Activated T-cell treated with anti-CD3 and anti-CD28 coated beads, Interleukin-2, amount 50 U/mL, for 1 hour (primary cell): ENCODE data around the gene PLG.
"Not testable (repeated sequence)": the region's sequence is repeated elsewhere in the genome, so short reads cannot be mapped to it uniquely, and the experiment has no call there.

Source experiments
- DNase-seq: peaks from one replicate; pipeline ENCODE4 v3.0.0-alpha.2; 2020

The PLG gene

DNA sequence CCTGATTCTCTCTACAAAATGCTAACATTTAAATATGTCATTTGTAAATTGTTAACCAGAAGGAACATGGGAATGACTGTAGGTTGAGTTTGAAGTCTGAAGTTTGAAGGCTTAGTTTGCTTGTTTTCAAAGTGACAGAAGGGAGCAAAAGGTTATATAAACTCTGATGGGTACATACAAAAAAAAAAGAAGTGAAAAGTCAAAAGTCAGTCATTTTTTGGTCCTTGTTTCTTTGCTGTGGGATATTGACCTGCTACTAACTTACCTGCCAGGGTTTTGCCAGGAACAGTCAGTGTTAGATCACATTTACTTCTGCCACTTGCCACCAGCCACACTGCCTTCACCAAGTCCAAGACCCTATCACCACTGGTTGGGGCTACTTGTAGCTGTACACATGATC lies 6.9 kb downstream of the PLG start:
- DNase-seq, result not testable (repeated sequence)

DNA sequence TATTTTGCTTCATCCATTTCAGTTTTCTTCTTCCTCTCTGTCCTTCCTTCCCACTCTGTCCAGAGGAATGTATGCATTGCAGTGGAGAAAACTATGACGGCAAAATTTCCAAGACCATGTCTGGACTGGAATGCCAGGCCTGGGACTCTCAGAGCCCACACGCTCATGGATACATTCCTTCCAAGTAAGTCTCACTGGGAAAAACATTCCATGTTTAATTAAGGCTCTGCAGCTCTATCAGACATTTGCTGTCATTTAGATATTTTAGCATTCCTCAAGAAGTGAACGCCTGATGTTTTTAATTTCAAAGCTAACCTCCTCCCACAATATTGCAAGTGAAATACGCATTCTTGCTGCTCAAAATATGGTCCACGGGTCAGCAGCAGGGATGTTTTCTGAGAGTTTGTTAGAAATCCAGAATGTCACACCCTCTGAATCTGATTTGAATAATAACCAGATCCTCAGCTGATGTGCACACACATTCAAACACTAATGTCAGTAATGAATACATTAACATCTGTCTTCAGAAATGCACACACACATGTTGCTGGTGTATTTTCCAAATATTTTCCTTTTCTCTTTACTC lies 12.8 kb downstream of the PLG start:
- no peak for DNase-seq

DNA sequence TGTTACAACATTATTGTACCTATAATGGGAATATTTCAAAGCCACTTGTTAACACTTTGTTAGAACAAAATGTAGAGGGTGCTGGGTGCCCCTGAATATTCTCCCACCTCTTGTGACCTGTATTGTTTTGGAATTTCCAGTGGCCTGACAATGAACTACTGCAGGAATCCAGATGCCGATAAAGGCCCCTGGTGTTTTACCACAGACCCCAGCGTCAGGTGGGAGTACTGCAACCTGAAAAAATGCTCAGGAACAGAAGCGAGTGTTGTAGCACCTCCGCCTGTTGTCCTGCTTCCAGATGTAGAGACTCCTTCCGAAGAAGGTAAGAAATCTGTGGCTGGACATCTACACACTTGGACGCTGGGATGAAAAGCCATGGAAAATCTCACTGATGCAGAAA lies 28.9 kb downstream of the PLG start:
- no peak for DNase-seq

DNA sequence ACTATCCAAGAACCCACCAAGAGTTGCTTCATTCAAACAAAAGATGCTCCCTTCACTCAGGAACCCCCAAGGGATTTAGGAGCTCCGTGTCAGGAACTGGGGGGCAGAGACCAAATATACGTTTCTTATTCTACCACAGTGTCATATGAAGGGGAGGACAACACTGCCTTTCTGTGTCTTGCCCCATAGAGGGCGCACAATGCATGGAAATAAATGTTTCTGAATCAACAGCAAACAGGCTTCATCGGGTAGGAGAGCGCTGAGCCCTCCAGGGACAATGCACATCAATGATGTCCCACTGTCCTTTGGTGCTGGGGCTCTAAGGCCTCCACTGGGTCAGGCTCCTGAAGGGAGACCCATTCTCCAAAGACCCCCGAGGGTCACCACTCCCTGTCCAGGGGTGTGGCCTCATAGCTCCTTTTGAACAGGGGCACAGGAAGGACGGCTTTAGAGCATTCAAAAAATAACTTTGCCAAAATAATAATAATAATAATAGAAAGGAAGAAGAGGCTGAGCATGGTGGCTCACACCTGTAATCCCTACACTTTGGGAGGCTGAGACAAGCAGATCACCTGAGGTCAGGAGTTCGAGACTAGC lies 31.1 kb downstream of the PLG start:
- no peak for DNase-seq

DNA sequence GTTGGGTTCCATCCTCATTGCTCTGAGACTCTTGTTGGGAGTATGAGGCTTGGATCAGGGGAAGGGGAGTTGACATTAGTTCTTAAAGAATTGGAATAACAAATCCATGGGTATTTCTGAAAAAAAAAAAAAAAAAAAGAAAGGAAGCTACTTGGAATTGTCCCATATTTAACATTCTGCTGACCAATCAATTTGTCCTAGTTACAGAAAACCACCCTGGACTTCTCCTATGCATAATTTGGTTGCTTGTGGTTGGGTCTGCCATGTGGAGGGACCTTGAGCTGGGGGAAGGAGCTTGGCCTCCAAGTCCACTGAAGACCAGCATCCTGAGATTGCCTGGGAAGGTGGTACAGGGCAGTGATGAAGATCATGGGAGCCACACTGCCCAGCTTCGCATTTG lies 32.6 kb downstream of the PLG start:
- no peak for DNase-seq

DNA sequence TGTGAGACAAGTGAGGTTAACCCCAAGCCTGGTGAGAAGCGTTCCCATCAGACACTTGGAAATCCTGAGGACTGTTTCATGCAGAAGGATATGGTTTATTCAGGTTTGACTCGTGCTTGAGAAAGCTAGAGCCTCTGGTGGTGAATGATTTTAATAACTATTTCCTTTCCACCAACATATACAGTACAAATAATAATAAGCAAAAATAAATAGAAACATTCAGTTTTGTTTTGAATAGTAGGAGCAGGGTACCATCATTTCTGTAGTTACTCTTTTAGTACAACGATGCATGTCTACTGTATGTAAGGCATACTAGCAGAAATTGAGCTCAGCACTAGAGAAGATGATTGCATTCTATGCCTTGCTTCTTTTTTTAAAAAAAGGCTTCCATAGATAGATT lies 33.5 kb downstream of the PLG start:
- DNase-seq, result no peak

DNA sequence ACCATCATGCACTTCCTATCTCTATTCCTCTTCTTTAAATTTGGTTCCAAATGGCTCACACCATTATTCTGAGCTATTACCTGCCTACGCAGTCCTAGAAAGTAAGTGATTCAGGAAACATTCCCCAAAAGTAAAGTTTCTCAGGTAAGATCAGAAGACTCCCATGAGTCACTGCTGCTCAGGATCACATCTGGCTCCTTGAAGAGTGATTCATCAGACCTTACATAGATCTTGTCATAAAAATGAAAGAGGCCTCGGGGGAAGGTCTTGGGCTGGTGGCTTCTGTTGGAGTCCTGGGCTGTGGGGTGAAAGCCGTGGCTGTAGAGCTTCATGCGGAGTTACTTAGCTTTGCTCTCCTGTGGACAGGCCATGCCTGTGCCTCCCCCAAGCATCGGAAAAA lies 35.9 kb downstream of the PLG start:
- no peak for DNase-seq

DNA sequence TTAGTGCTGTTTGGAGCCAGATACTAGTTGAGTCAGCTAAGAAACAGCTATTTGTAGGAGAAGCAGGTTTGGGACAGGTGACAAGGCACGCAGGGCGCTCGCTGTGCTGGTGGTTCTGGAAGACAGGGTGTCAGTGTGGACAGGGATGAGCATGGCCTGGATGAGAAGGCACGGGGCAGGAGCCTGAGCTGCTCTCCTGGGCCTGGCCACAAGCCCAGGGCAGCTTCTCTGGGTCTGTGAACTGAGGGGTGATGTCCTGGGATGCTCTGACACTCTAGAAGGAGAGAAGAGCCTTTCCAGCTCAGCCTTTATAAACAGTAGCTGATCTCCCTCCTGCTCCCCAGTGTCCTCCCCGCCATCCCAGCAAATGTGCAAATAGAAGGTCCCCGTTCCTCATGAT lies 37.9 kb downstream of the PLG start:
- DNase-seq, result no peak

DNA sequence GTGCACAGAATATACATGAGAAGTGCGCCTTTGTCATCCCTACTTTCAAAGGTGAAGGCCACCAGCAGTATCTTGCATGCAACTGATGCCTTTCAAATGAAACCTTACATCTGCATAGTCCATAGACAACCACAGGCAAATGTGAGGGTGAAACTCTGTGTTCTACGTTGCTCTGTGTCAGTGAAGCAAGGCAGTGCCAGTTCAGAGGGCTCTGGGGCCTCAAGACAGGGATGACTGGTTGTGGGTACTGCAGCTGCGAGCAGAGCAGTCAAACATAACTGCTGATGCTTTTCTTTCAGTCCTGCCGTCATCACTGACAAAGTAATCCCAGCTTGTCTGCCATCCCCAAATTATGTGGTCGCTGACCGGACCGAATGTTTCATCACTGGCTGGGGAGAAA lies 39.0 kb downstream of the PLG start:
- DNase-seq, result not testable (repeated sequence)

DNA sequence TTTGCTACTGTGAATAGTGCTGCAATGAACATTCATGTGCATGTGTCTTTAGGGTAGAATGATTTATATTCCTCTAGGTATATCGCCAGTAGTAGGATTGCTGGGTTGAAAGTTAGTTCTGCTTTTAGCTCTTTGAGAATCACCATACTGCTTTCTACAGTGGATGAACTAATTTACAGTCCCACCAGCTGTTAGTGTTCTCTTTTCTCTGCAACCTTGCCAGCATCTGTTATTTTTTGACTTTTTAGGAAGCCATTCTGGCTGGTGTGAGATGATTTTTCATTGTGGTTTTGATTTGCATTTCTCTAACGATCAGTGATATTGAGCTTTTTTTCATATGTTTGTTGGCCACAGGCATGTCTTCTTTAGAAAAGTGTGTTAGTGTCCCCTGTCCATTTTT lies 40.0 kb downstream of the PLG start:
- DNase-seq, result no peak

DNA sequence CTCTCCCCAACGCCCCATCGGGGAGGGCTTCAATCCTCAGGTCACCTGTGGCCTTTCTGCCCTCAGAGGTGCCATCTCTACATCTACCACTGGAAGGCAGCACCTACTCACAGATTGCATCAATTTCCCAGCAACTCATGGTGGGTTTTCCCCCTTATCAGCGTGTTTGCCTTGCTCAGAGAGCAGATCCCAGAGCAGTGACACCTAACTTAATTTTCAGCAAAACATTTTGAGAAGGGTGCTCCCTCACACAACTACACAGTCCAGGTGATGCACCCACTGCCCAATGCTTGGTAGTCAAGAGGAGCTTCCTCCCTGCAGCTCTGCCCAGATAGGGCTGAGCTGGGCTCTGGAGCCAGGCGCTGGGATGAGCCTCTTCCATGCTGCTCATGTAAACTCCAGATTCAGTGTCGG lies 48.2 kb downstream of the PLG start:
- DNase-seq, result no peak

DNA sequence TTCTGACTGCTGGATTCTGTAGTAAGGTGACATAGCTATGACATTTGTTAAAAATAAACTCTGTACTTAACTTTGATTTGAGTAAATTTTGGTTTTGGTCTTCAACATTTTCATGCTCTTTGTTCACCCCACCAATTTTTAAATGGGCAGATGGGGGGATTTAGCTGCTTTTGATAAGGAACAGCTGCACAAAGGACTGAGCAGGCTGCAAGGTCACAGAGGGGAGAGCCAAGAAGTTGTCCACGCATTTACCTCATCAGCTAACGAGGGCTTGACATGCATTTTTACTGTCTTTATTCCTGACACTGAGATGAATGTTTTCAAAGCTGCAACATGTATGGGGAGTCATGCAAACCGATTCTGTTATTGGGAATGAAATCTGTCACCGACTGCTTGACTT lies 51.2 kb downstream of the PLG start:
- not testable (repeated sequence) for DNase-seq

DNA sequence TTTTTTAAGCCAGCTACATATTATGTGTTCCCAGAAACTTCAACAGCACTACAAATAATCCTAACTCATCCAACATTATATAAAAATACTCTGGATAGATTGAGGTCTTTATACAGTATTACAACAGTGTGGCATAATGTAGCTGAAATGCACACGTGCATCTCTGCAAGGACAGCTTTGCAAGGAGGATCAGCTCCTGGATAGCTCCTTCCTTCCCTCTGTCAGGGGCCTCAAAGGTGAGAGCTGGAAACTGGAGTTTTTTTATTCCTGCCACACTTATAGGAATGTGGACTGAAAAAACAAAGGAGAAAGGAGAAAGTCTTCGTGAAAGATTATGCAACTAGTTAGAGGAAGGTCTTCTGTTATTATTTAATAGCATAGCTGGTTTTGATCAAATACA lies 53.1 kb downstream of the PLG start:
- no peak for DNase-seq

DNA sequence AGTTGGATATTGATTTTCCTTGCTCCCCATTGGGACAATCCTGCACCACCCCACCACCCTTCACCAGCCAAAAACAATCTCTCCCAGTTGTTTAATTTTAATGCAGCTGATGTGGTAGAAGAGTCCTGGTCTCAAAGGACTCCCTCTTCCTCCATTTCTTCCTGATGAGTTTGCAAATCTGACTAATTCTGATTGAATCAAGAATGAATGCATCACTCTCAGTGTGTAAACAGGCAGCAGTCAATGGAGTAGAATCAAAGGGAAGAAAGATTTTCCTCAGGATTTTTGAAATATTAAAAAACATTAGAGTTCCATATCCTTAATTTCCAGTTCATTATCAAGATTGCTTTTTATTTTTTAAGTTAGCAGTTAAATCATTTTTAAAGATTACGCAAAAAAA lies 54.0 kb downstream of the PLG start:
- no peak for DNase-seq

DNA sequence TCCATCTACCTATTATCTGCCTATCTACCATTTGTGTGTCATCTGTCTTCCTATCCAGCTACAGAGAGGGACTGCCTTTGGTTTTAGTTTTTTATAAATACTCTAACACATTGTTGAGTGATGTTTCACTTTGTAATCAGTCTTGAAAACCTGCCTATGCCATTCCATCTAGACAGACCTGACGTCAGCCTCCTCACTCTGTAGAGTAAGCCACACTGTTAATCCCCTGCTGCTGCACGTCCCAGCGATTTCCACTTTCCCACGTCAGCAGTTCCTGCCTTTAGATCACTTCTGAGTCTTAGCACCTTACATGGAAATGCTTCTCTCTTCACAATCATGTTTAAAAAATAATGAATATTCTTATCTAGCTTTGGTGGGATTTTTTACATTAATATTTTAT lies 54.8 kb downstream of the PLG start:
- DNase-seq, result no peak

DNA sequence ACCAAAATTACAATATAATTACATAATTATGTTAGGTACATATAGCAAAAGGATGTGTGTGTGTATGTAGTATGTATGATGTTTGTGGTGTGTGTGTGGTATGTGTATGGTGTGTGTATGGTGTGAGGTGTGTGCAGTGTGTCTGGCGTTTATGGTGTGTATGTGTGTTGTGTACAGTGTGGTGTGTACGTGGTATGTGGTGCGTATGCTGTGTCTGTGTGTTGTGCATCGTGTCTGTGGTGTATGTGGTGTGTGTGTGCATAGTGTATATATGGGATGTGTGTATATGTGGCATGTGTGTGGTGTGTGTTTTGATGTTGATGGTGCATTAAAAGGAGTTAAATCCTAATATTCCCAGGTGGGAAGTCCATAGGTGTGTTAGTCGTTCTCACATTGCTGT lies 62.8 kb downstream of the PLG start:
- no peak for DNase-seq

DNA sequence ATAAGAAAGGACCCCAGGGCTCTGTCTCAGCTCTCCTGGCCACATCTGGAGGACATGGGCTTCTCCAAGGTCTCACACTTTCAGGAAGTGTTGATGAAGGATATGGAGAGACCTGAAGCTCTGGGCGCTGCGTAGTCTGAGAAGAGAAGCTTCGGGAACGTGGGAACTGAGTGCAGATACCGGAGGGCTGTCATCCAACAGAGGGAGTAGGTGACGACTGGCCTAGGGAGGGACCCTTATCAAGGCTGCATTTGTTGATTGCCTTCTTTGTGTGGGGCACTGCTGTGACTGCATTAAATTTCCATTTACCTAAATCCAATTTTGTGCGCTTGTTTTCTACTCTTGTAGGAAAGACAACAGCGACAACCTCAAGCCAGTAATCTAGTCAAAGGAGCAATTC lies 63.4 kb downstream of the PLG start:
- no peak for DNase-seq

DNA sequence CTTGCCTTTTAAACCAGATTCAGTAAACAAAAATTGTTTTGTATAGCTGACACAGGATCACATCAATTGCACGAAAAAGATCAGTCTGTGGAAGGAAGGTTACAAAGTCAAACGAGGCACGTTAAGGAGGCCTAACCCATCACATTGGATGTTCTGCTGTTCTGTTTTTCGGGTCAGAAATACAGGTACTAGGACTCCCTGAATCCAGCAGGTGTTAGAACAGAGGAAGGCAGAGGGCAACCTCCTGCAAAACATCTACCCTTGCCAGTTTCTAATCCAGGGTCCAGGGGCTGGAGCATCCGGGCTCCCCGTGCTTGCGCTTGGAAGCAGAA lies 64.6 kb downstream of the PLG start:
- DNase-seq, result no peak

DNA sequence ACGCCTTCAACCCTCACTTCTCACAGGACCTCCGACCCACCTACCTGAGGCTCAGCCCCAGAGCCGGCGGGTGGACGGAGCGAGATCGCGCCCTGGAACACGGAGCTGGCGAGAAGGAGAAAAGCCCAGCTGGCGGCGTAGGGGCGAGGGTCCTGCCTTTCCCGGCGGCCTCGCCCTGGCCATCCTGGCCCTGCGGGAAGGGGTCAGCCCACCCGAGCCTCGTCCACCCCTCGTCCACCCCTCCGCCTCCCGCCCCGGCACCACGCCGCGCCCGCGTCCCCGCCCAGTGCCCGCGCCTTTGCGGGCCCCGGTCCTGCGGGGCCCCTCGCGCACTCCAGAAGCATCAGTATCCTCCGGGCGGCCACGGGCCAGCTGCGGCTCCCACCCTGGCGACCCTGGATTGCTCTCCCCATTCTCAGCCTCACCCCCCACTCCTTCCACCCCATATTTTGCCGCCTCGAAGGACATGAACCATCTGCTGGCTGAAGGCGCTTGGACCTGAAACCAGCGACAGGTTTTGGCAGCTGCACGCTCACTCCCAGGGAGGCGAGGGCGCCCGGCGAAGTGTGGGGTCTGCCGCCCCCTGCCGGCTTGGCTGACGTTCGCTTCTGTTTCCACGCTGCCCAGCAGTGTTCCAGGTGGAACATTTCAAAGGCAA lies 65.1 kb downstream of the PLG start:
- peak; percentile 50 for DNase-seq

DNA sequence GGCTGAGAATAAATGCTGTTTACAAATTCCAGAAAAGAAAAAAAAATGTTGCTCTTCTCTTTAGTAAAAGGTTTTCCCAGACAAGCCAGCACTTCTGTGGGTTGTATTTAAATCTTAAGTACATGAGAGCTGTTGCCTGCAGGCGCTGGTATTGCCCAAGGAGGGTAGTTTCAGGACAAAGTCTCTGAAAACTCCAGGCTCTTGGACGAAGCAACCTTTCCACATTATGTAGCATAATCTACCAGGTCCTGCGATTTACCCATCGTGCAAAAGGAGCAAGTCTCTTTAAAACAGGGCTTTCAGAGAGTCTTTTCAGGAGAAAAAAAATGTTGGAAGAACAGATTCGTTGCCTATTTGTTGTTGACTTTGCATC lies 65.6 kb downstream of the PLG start:
- no peak for DNase-seq

DNA sequence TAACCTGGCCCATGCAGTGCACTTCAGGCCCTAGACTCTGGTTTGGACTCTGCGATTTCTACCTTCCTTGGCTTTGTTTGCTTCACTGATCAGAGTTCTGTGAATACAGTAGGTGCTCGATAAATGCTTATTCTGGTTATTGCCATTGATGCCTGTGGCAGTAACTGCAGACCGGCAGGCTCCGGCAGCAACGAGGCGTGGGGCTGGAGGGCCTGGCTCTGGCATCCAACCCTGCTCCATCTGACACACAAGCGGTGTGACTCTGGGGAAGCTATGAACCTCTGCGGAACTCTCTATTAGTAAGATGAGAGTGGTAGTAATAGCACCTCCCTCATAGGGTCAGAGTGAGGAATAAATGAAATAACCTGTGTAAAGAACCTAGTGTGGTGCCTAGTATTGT lies 66.1 kb downstream of the PLG start:
- no peak for DNase-seq

DNA sequence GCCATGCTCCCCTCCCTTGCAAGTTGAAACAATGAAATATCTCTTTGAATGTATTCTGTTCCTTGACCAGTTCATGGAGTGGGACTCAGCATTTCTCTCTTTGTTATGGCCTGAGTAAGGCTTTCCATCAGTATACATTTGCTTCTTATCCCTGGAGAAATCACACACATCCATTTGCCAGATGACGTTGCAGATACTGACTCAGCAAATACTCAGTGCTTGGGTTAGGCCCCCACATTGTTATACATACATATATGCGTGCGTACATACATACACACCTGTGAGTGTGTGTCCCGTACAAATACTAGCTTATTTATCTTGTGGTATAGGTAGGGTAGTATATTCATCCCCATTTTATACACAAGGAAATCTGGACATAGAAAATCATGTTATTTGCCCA lies 72.4 kb downstream of the PLG start:
- no peak for DNase-seq

DNA sequence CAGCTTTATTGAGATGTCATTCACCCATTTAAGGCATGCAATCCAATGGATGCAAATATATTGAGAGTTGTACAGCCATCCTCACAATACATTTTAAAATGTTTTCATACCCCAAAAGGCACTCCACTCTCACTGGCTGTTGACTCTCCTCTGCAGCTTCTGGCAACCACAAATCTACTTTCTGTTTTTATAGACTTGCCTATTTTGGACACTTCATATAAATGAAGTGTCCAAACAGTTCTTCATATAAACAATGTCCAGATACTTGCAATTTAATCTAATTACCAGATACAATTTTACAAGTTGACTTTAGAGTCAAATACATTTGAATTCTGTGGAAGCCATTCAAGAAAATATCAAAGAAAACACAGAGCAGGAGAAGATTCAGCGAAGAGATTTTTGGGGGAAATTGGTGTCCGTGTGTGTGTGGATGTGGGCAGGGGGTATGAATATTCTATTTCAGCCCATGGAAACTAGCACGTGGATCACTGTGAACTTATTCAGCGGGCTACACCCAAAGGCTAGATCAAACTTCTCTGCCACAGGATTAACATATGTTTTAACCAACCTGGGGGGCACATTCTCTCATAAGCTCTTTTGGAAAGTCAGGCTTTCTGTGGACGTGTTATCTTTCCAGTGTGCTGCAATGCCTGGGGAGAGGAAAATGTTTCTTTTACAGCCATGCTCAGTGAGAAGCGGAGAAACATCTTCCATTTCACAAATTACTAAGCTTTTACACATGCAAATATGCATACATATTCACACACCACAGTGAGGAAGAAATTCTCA lies 73.9 kb downstream of the PLG start:
- no peak for DNase-seq

DNA sequence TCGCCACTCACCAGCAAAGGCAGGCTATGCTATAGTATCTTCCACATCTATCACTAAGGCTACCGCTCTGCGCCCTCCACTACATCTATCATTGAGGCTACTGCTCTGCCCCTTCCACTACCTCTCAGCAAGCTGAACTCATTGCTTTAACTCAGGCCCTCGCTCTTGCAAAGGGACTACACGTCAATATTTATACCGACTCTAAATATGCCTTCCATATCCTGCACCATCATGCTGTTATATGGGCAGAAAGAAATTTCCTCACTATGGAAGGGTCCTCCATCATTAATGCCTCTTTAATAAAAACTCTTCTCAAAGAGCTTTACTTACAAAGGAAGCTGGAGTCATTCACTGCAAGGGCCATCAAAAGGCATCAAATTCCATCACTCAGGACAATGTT lies 77.1 kb downstream of the PLG start:
- DNase-seq, result not testable (repeated sequence)
